Cardiac muscle cell (in vitro differentiated cells and primary cell): ENCODE measurements around the gene ANKRD12. TPM values are rescaled to one million over a fixed set of nuclear protein-coding genes. Genes with fewer than 3 reads are reported as not detected.

Source experiments
- DNase-seq, 2 donors: peaks; one replicate each; pipeline versions ENCODE4 v3.0.0 to v3.0.0-alpha.2; 2010 to 2017; ENCODE audit warnings: low read depth in 1 of 2, low spot score in 1 of 2
- H3K27ac ChIP-seq: fragments of 200-600 bp; sonication (generic); 2 replicates; pipeline ENCODE4 v1.5.1; 2016
- H3K27me3 ChIP-seq: fragments of 200-600 bp; sonication (generic); 2 replicates; pipeline ENCODE4 v1.6.0; 2016; ENCODE audit warnings: control low read depth
- H3K36me3 ChIP-seq: fragments of 200-600 bp; sonication (generic); 2 replicates; pipeline ENCODE4 v1.5.1; 2016; ENCODE audit warnings: control low read depth
- H3K4me1 ChIP-seq: fragments of 200-600 bp; sonication (generic); 2 replicates; pipeline ENCODE4 v1.8.1; 2017; ENCODE audit warnings: low read depth, mild to moderate bottlenecking, mixed run types
- H3K4me3 ChIP-seq: fragments of 200-600 bp; sonication (generic); 2 replicates; pipeline ENCODE4 v1.5.1; 2016; ENCODE audit warnings: mild to moderate bottlenecking
- H3K9me3 ChIP-seq: fragments of 200-600 bp; sonication (generic); 2 replicates; pipeline ENCODE4 v1.5.1; 2017; ENCODE audit warnings: low read depth, mild to moderate bottlenecking, control low read depth
- polyA plus RNA-seq: library from polyadenylated mRNA; unstranded; fragments of >200 nt; fragmentation: Nextera tagmentation; extraction: Ambion mirVana; gene quantifications from 2 replicates; pipeline ENCODE4 v1.2.1, GENCODE V29; 2016
- total RNA-seq: library from RNA; depleted of rRNA; stranded (reverse); fragments of >200 nt; gene quantifications from 2 replicates; pipeline ENCODE4 v1.2.3, GENCODE V29; 2016
- TF ChIP-seq, protein P1 (sequence below): IDR thresholded peaks from 2 replicates; pipeline ENCODE4 v1.5.1; 2012; ENCODE audit warnings: low read depth, mild to moderate bottlenecking, low read length

The ANKRD12 gene
- total and polyA plus RNA-seq, 2 experiments from 2014 or later, result 21.5 to 88.8 TPM

DNA sequence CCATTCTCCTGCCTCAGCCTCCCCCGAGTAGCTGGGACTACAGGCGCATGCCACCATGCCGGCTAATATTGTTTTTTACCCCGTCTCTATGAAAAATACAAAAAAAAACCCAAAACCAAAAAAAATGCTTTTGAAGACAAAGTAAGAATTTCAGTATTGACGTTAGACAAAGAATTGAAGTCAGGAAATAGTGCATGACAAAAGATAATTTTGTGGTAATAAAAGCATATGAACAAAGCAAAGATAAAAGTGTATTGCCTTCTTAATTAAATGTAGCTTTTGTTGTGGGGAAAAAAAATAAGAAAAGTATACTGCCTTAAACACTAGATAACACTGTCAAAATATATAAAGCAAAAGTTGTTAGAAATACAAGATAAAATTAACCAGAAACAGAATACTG lies 86.8 kb downstream of the ANKRD12 start:
- no peaks in the 10 kb centered on the region for H3K27me3 ChIP-seq
- DNase-seq, result no peak
- H3K27ac ChIP-seq, result no peak overlapping the region
- TF ChIP-seq, protein P1, sequence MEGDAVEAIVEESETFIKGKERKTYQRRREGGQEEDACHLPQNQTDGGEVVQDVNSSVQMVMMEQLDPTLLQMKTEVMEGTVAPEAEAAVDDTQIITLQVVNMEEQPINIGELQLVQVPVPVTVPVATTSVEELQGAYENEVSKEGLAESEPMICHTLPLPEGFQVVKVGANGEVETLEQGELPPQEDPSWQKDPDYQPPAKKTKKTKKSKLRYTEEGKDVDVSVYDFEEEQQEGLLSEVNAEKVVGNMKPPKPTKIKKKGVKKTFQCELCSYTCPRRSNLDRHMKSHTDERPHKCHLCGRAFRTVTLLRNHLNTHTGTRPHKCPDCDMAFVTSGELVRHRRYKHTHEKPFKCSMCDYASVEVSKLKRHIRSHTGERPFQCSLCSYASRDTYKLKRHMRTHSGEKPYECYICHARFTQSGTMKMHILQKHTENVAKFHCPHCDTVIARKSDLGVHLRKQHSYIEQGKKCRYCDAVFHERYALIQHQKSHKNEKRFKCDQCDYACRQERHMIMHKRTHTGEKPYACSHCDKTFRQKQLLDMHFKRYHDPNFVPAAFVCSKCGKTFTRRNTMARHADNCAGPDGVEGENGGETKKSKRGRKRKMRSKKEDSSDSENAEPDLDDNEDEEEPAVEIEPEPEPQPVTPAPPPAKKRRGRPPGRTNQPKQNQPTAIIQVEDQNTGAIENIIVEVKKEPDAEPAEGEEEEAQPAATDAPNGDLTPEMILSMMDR, result no peak
- peaks cover 5% of the 10 kb centered on the region for H3K4me1 ChIP-seq
- no peaks in the 10 kb centered on the region for H3K9me3 ChIP-seq
- no peak overlapping the region for H3K4me3 ChIP-seq
- peaks cover 7% of the 10 kb centered on the region for H3K36me3 ChIP-seq

DNA sequence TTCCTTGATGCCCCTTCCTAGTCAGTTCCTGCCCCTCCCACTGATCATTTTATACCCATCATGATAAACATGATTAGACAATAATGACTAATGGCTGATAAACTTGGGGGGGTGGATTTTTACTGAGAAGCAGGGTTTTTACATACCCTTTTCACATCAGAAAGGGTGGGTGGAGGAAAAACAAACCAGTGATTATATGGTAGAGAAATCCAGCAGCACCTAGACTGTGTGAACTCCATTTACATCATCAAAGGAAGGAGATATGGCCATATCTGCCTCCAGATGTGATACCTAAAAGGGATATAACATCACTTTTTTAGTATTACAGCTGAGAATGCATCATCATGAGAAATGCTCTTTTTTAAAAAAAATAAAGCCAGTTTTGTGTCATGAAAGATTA lies 89.9 kb downstream of the ANKRD12 start:
- H3K9me3 ChIP-seq, result no peaks in the 10 kb centered on the region
- TF ChIP-seq, protein P1, result no peak
- DNase-seq, result no peak
- H3K4me3 ChIP-seq, result no peak overlapping the region
- no peak overlapping the region for H3K27ac ChIP-seq
- no peaks in the 10 kb centered on the region for H3K4me1 ChIP-seq
- H3K36me3 ChIP-seq, result peaks cover 7% of the 10 kb centered on the region
- no peaks in the 10 kb centered on the region for H3K27me3 ChIP-seq

DNA sequence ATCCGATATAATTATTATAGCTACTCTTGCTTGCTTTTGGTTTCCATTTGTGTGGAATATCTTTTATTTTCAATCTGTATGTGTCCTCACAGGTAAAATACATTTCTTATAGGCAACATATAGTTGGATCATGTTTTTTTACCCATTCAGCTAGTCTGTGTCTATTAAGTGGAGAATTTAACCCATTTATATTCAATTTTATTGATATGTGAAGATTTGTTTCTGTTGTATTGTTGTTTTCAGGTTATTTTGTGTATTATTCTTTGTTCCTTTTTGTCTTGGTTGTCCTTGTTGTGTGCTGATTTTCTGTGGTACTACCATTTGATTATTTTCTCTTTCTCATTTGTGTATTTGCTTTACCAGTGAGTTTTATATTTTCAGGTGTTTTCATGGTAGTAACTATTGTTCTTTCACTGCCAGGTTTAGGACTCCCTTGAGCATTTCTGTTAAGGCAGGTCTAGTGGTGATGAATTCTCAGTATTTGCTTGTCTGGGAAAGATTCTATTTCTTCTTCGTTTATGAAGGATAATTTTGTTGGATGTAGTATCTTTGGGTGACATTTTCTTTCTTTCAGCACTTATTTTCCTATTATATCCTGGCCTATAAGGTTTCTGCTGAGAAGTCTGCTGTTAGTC lies 95.4 kb downstream of the ANKRD12 start:
- DNase-seq, result no peak
- H3K36me3 ChIP-seq, result peaks cover 3% of the 10 kb centered on the region
- H3K9me3 ChIP-seq, result no peaks in the 10 kb centered on the region
- no peaks in the 10 kb centered on the region for H3K27me3 ChIP-seq
- no peak overlapping the region for H3K4me3 ChIP-seq
- TF ChIP-seq, protein P1, result no peak
- no peaks in the 10 kb centered on the region for H3K4me1 ChIP-seq
- H3K27ac ChIP-seq, result no peak overlapping the region

- Histone ChIP-seq H3K27me3 (no peaks in the 10 kb centered on the region), H3K9me3 (no peaks in the 10 kb centered on the region), H3K4me1 (no peaks in the 10 kb centered on the region), H3K4me3 (no peak overlapping the region), H3K36me3 (peaks cover 3% of the 10 kb centered on the region), H3K27ac (no peak overlapping the region)
- TF ChIP-seq, protein P1, result no peak
- DNase-seq, result no peak
Measured at GRCh38 chr18:9232977-9233376, 96.4 kb downstream of the ANKRD12 start.

DNA sequence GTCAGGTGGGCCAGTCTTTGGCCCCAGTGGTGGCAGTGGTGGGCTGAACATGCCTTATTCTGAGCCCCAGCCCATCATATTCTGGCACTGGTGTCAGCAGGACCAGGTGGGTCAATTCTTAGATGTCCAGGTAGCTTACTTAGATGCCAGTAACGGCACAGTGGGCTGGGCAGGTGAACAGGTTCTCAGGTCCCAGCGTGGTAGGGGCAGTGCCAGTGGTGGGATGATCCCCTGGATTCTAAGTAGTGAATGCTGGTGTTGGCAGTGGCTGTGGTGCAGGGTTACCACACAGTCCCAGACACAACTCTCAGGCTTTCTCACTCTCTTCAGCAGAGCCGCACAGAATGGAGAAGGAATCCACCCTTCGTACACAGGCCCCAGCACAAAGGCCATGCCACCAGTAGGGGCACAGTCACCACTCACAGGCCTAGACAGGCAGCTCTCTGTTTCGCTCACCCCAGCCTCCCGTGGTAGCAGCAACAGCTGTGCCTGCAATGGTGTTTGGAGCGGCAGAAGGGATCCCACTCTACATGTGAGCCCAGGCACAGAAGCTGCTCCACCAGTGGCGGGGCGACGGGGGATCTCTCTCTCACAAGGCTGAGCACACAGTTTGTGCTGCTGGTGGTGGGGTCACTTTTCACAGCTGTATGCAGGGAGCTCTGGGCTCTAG lies 97.3 kb downstream of the ANKRD12 start:
- DNase-seq, result no peak
- no peak overlapping the region for H3K4me3 ChIP-seq
- H3K4me1 ChIP-seq, result no peaks in the 10 kb centered on the region
- TF ChIP-seq, protein P1, result no peak
- H3K27ac ChIP-seq, result no peak overlapping the region
- no peaks in the 10 kb centered on the region for H3K9me3 ChIP-seq
- no peaks in the 10 kb centered on the region for H3K27me3 ChIP-seq
- H3K36me3 ChIP-seq, result peaks cover 3% of the 10 kb centered on the region
